ENCODE results near the gene KCNJ6. TPM values are rescaled to one million over a fixed set of nuclear protein-coding genes. Genes with fewer than 3 reads are reported as not detected.

Gene KCNJ6
- total RNA-seq, 1 experiment from 2014 or later, result 1.2 TPM

GRCh38 chr21:37869661-37870060 lies 46.6 kb downstream of the KCNJ6 start:
- no peaks in the 10 kb centered on the region for H3K79me2 ChIP-seq (ENCODE audit: insufficient read depth, low read length)
- H3K27ac ChIP-seq (ENCODE audit: insufficient read length, low read depth, low read length), result no peak overlapping the region
- no peak overlapping the region for H3K4me2 ChIP-seq (ENCODE audit: insufficient read depth, insufficient read length, low read length)
- H3K4ac ChIP-seq (ENCODE audit: low read depth, low read length), result no peak overlapping the region
- no peak overlapping the region for H3K56ac ChIP-seq (ENCODE audit: insufficient read length, low read depth, low read length)
- H3K23ac ChIP-seq (ENCODE audit: insufficient read length, low read depth, low read length), result no peak overlapping the region
- H3K36me3 Mint-ChIP-seq (ENCODE audit: insufficient read depth in 1 of 3, low read depth in 3 of 3), result no peaks in the 10 kb centered on the region
- no peak overlapping the region for H3K9ac ChIP-seq (ENCODE audit: extremely low read depth, insufficient read length, low read length)
- H2BK12ac ChIP-seq (ENCODE audit: insufficient read length, low read depth, low read length), result no peak overlapping the region
- no peak overlapping the region for H4K5ac ChIP-seq (ENCODE audit: insufficient read length, low read depth, low read length)
- no peaks in the 10 kb centered on the region for H4K20me1 ChIP-seq (ENCODE audit: control insufficient read depth, insufficient read depth, insufficient read length)
- no peak overlapping the region for H2BK20ac ChIP-seq (ENCODE audit: low read depth, low read length, poor library complexity, severe bottlenecking)
- no peak overlapping the region for H2BK5ac ChIP-seq (ENCODE audit: insufficient read length, low read length)
- no peak overlapping the region for H2BK120ac ChIP-seq (ENCODE audit: low read depth, low read length, poor library complexity, severe bottlenecking)
- H3K23me2 ChIP-seq (ENCODE audit: insufficient read length, low read depth, low read length, poor library complexity, severe bottlenecking), result no peaks in the 10 kb centered on the region
- no peak overlapping the region for H3K4me3 Mint-ChIP-seq
- no peaks in the 10 kb centered on the region for H3K27me3 Mint-ChIP-seq (ENCODE audit: low read depth)
- no peak for DNase-seq
- no peak for TF ChIP-seq CTCF (conservative IDR thresholded peaks at IDR 0.05)
- no peaks in the 10 kb centered on the region for H3K9me3 Mint-ChIP-seq
- no peak overlapping the region for H3K27ac Mint-ChIP-seq
- H3K18ac ChIP-seq (ENCODE audit: insufficient read length, low read depth, low read length), result no peak overlapping the region
- H3T11ph ChIP-seq (ENCODE audit: low read length), result no peak overlapping the region
- H2AFZ ChIP-seq (ENCODE audit: low read length), result no peak overlapping the region
- H3K4me1 Mint-ChIP-seq, result no peaks in the 10 kb centered on the region
- no peaks in the 10 kb centered on the region for H3K79me1 ChIP-seq (ENCODE audit: insufficient read depth, low read depth, low read length, poor library complexity, severe bottlenecking)
- no peaks in the 10 kb centered on the region for H3K9me3 ChIP-seq (ENCODE audit: control insufficient read depth, low read depth, low read length)
- H3K14ac ChIP-seq (ENCODE audit: insufficient read depth, low read length), result no peak overlapping the region
- H3K4me1 ChIP-seq (ENCODE audit: insufficient read depth, low read length), result no peaks in the 10 kb centered on the region
- H4K91ac ChIP-seq (ENCODE audit: insufficient read length, low read depth, low read length), result no peak overlapping the region
- no peak overlapping the region for H4K8ac ChIP-seq (replicated peaks; ENCODE audit: insufficient read length, low read depth, low read length)
- H2AK5ac ChIP-seq (ENCODE audit: insufficient read length, low read length), result no peak overlapping the region
- no peak overlapping the region for H2BK15ac ChIP-seq (ENCODE audit: low read depth, low read length)
- no peaks in the 10 kb centered on the region for H3K27me3 ChIP-seq (ENCODE audit: insufficient read depth, low read length)

Measured in H9 (cell line).